Measurements from ENCODE around the gene GOLGA8B.
"Not testable (repeated sequence)": the region's sequence is repeated elsewhere in the genome, so short reads cannot be mapped to it uniquely, and the experiment has no call there.

GOLGA8B gene

DNA sequence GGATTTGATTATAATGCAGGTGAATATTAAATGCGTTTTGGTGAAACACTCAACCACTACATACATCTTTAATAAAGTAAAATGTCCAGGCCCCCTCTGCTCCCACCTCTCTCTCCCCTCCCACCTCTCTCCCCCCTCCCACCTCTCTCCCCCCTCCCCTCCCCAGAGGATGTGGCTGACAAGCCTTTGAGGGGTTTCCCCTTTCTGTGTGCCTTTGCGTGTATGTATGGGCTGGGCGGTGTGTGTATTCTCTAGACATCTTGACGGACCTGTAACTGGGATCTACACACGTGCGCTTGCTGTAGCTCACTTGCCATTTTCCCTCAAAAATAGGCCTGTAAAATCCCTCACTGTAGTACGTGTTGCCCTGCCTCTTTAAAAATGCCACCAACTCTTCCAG lies 28.3 kb downstream of the GOLGA8B start:
- not testable (repeated sequence) for DNase-seq

DNA sequence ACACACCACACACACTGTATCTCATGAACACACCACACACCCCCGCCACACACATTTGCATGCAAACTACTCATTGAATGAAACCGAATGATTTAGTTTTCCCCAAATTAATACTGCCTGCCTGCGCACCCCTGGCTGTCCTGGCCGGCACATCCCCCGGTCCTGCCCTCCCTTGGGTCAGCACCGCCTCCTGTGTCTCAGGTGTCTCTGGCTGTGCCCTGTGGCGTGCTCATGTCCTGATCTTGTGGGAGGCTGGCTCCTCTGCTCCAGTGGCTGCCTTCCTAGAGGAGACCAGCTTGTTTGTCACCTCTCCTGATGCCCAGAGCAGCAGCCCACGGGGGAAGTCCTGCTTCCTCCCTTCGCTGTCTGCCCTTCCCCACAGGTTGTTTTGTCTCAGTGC lies 28.7 kb downstream of the GOLGA8B start:
- not testable (repeated sequence) for DNase-seq

DNA sequence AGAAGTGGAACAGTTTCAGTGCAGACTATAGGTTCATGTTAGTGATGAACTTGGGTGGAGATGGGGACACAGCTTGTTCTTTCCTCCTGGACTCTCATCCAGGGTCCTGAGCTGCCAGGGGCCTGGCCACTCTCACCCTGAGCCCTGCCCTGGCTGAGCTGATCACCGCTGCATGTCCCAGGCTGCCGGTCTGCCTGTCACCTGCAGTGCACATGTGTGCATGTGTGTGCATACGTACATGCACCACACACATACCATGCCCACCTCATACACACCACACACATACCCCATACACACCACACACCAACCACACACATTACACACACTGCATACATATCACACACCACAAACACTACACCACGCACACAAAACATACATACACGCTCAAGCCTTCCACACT lies 29.3 kb downstream of the GOLGA8B start:
- not testable (repeated sequence) for DNase-seq

DNA sequence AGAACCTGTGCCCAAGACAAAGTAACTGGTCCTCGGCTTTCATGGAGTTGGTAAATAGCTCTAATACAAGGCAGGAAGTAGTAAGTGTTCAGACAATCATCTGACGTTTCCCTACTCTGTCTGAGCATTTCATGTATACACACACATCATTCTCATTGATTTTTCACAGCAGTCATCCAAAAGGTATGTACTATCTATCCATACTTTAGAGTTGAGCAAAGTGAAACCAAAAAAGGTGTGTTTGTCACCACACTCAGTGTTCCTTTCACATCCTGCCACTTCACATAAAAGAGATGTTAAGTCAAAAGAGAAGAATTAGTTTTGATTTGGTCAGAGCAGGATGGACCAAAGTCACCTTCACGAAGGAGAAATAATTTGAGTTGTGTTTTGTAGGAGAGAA lies 33.3 kb downstream of the GOLGA8B start:
- not testable (repeated sequence) for DNase-seq

DNA sequence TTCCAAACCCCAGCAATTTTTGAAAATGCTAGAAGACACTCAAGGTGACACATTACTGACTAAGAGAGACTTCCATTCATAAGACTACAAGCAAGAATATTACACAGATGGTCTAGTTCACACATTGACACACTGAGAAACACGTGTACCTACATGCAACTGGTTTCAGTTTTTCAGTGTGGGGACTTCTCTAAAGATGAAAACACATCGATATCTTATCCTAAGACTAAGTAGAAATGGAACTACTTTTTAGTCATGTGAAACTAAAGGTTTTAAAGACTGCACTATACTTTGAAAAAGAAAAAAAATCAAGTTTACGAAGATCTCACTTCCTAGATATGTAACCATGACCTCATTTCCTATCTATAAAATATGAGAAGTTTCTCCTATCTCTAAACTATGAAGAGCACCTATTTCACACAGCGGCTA lies 34.1 kb downstream of the GOLGA8B start:
- not testable (repeated sequence) for DNase-seq

DNA sequence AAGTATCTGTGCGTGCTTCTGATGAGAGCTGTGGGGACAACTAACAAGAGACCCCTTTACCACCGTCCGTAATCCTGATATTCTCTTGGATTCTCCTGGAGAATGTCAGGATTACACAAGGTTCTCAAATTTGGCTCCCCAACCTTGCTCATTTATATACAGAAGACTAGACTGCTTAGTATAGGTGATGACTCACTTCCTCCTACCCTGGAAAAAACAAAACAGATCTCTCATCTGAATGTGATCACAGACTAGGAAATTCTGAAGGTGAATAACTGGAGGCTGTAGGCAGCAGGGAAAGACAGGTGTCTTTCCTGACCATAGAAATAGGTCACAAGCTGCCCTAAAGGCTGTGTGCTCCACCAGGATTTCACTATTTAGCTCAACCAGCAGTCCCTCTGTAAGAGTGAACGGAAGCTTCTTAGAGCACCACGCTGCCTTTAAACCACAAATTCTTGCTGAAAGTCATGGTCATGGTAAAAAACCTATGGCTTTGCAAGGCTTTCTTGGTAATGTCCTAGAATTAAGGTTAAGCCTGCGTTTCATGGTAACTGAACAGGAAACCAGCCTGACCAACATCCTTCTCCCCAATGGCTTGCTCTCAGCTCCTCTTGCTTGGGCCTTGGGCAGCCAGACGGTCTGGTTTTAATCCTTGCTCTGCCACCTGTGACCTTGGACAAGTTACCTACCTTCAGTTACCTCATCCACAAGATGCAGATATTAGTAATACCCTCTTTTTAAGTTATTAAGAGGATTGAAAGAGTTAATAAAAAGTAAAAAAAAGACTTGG lies 39.4 kb downstream of the GOLGA8B start:
- DNase-seq: not testable (repeated sequence)

DNA sequence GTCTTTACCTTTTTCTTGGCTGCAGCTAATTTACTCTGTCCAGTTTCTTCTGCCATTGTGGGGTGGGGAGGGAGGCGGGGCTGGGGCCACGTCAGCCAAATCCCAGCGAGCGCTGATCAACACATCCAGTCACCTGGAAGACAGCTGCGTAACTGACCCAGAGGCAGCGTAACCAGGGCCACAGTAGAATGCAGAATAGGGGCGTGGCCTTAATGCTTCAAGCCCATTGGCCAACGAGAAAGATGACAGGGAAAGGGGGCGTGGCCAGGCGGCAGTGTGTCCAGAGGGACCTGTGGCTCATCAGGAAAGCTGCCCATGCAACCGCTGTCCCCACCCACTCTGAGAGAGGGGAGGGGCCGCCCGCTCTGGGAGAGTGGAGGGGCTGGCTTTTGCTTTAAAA lies 47.6 kb downstream of the GOLGA8B start:
- DNase-seq: not testable (repeated sequence)
